Left lung (tissue), 10 donors: ENCODE data around the gene ZNF503. TPM values are rescaled to one million over a fixed set of nuclear protein-coding genes. Genes with fewer than 3 reads are reported as not detected.

Experiments
- ATAC-seq: fragments of 200-7000 bp; cut with Tn5 transposase; one replicate; pipeline ENCODE4 v1.9.1; 2020; ENCODE audit warnings: moderate library complexity
- DNase-seq, 4 donors: peaks; one replicate each; pipeline ENCODE4 v3.0.0-alpha.2; 2013 to 2020
- H3K27ac ChIP-seq, 2 donors: fragments of 200-600 bp; sonication (generic) in 1 of 2; one replicate each; pipeline versions ENCODE4 v1.5.0 to v1.8.0; 2020 to 2021
- H3K27me3 ChIP-seq, 2 donors: fragments of 200-600 bp; sonication (generic) in 1 of 2; one replicate each; pipeline versions ENCODE4 v1.5.0 to v1.8.0; 2020 to 2021
- H3K36me3 ChIP-seq, 2 donors: fragments of 200-600 bp; sonication (generic) in 1 of 2; one replicate each; pipeline versions ENCODE4 v1.5.0 to v1.8.0; 2020 to 2021
- H3K4me1 ChIP-seq, 2 donors: fragments of 200-600 bp; one replicate each; pipeline ENCODE4 v1.8.0; 2021
- H3K4me3 ChIP-seq, 2 donors: fragments of 200-600 bp; sonication (generic) in 1 of 2; one replicate each; pipeline versions ENCODE4 v1.5.0 to v1.8.0; 2020 to 2021; ENCODE audit warnings: mild to moderate bottlenecking in 1 of 2
- H3K9me3 ChIP-seq, 2 donors: fragments of 200-600 bp; sonication (generic) in 1 of 2; one replicate each; pipeline versions ENCODE4 v1.5.0 to v1.8.0; 2020 to 2021
- intact Hi-C, 2 donors: fragments of 100-400 bp; cut with DNase I; formaldehyde crosslinking; loops; one replicate each; pipeline versions ENCODE4 v1.11.2 to v1.14.2; 2022
- polyA plus RNA-seq, 6 donors: library from polyadenylated mRNA; unstranded; fragments of 120-200 nt; gene quantifications; one replicate each; pipeline ENCODE4 v1.2.1, GENCODE V29; 2013; ENCODE audit not compliant: insufficient read length in 6 of 6
- total RNA-seq, 2 donors: library from RNA; stranded (reverse); fragmentation: NEBNext Ultra II Directional; extraction: Animal tissue kit (Norgen Biotek cat#: 25700); gene quantifications; one replicate each; pipeline ENCODE4 v1.2.1, GENCODE V29; 2021
- TF ChIP-seq, protein P1 (sequence below), 2 donors: fragments of 200-600 bp; sonication (generic) in 1 of 2; IDR thresholded peaks; one replicate each; pipeline versions ENCODE4 v1.5.0 to v1.8.0; 2021; ENCODE audit warnings: antibody characterized with exemption in 2 of 2
- donor health status: DM: no; HTN: yes; CAD: no.
- donor health status: DM: no; HTN: no; CAD: no.

The ZNF503 gene
- total and polyA plus RNA-seq, 8 donors = 32.7 to 71.4 (median 50.0) TPM

DNA sequence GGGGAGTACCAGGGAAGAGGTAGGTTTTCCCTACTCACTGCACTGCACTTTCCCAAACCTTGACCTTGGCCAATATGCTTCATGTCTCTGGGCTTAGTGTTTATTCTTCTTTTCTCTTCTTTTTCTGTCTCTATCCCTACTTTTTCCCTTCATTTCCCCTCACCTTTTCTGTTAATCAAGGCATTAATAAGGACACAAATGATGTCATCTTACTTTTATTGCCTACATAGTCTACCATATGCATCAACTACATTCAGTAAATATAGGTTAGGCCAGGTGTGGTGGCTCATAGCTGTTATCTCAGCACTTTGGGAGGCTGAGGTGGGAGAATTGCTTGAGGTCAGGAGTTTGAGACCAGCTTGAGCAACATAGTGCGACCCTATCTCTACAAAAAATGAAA, 13.0 kb upstream of the ZNF503 start:
- Histone ChIP-seq H3K4me3 (no peak overlapping the region), H3K27me3 (peaks cover 0 to 14% of the 10 kb centered on the region in 2 donors), H3K27ac (no peak overlapping the region), H3K4me1 (peaks cover 0 to 6% of the 10 kb centered on the region in 2 donors), H3K36me3 (no peaks in the 10 kb centered on the region), H3K9me3 (no peaks in the 10 kb centered on the region)
- TF ChIP-seq, protein P1, sequence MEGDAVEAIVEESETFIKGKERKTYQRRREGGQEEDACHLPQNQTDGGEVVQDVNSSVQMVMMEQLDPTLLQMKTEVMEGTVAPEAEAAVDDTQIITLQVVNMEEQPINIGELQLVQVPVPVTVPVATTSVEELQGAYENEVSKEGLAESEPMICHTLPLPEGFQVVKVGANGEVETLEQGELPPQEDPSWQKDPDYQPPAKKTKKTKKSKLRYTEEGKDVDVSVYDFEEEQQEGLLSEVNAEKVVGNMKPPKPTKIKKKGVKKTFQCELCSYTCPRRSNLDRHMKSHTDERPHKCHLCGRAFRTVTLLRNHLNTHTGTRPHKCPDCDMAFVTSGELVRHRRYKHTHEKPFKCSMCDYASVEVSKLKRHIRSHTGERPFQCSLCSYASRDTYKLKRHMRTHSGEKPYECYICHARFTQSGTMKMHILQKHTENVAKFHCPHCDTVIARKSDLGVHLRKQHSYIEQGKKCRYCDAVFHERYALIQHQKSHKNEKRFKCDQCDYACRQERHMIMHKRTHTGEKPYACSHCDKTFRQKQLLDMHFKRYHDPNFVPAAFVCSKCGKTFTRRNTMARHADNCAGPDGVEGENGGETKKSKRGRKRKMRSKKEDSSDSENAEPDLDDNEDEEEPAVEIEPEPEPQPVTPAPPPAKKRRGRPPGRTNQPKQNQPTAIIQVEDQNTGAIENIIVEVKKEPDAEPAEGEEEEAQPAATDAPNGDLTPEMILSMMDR (IDR thresholded peaks at IDR 0.05) = no peak
- intact Hi-C loops = no loop called here
- ATAC-seq (no peak), DNase-seq (no peak)

GRCh38 chr10:75410132-75411005, 8.8 kb upstream of the ZNF503 start:
- ATAC-seq = no peak
- Histone ChIP-seq H3K27ac (peak overlapping the region in 1 of 2 donors; percentile 45), H3K4me1 (peaks cover 0 to 39% of the 10 kb centered on the region in 2 donors), H3K9me3 (no peaks in the 10 kb centered on the region), H3K4me3 (peak overlapping the region in 1 of 2 donors; percentile 73), H3K27me3 (peaks cover 0 to 55% of the 10 kb centered on the region in 2 donors), H3K36me3 (no peaks in the 10 kb centered on the region)
- no peak for DNase-seq
- intact Hi-C loops = no loop called here
- TF ChIP-seq, protein P1 (IDR thresholded peaks at IDR 0.05) = no peak

DNA sequence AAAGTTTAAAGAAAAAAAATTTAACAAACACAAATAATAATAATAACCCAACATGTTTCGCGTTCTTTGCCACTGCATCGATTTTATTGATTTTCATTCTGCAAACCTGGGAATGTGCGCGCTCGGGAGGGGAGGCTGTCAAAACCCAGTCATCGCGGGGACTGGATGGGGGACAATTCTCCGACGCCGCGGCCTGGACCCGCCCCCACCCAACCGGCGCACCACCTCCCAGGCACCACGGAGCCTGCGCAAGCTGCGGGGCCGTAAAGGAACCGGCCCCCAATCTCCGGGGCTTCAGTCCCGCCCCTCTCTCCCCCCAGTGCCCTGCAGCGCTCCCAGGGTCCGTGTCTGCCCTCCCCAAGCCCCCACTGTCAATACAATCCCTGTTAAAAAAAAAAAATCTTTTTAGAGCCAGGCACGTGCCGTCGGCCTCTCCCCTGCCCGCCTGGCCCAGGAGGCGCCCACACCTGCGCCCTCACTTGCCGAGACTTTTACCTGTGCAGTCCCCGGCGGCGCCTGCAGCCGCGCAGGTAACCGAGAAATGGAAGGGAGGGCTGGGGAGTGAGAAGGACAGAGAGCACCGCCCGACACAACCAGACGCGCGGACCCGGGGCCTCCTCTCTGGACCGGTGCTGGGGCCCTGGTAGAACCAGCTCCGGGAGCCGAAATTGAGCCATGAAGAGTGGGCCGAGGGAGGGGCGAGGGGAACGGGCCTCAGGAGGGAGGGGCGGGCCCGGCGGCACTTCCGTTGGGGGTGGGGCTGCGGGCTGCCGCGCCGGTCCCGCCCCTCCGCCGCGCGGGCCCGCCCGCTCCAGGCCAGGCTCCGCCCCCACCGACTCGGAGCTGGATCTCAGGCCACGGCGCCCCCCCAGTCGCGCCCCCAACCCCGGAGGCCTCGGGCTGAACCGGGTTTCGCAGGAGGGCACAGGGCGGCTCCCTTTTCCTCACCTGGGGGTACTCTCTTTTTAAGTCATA, 7.6 kb upstream of the ZNF503 start:
- Histone ChIP-seq H3K9me3 (no peaks in the 10 kb centered on the region), H3K27me3 (peaks cover 0 to 67% of the 10 kb centered on the region in 2 donors), H3K4me1 (peaks cover 0 to 51% of the 10 kb centered on the region in 2 donors), H3K27ac (peak overlapping the region; percentile 86 to 92), H3K36me3 (no peaks in the 10 kb centered on the region), H3K4me3 (peak overlapping the region; percentile 73)
- DNase-seq (peak; percentile 74 to 93 (median 84)), ATAC-seq (peak; percentile 82)
- TF ChIP-seq, protein P1 (IDR thresholded peaks at IDR 0.05) = no peak
- intact Hi-C loops = loop anchor here in 1 of 2 donors (10.0 kb wide), 1 partner anchor 506 kb away; no protein-coding TSS in a partner anchor

GRCh38 chr10:75408509-75408875, 6.9 kb upstream of the ZNF503 start:
- DNase-seq = peak in 1 of 4 donors; percentile 39
- no peaks in the 10 kb centered on the region for H3K9me3 ChIP-seq
- TF ChIP-seq, protein P1 (IDR thresholded peaks at IDR 0.05) = no peak
- intact Hi-C loops = loop anchor here in 1 of 2 donors (10.0 kb wide), 1 partner anchor 506 kb away; no protein-coding TSS in a partner anchor
- peak overlapping the region; percentile 86 to 92 for H3K27ac ChIP-seq
- no peaks in the 10 kb centered on the region for H3K36me3 ChIP-seq
- peak overlapping the region; percentile 73 for H3K4me3 ChIP-seq
- H3K27me3 ChIP-seq = peaks cover 0 to 74% of the 10 kb centered on the region in 2 donors
- peaks cover 0 to 58% of the 10 kb centered on the region in 2 donors for H3K4me1 ChIP-seq
- peak; percentile 4 for ATAC-seq
